ENCODE results near the gene WNK3. TPM values are rescaled to one million over a fixed set of nuclear protein-coding genes. Genes with fewer than 3 reads are reported as not detected.

WNK3 gene
- total RNA-seq, 1 donor from 2014 or later, result 50.2 TPM

- Mint-ChIP-seq H3K27me3 (ENCODE audit: insufficient read depth, low read depth) (peaks cover 2% of the 10 kb centered on the region), H3K27ac (no peak overlapping the region), H3K4me3 (no peak overlapping the region), H3K36me3 (no peaks in the 10 kb centered on the region), H3K4me1 (no peaks in the 10 kb centered on the region), H3K9me3 (no peaks in the 10 kb centered on the region)
- no peak overlapping the region for H3K9ac ChIP-seq
- DNase-seq (ENCODE audit: low spot score), result no peak
- H4K20me1 ChIP-seq (ENCODE audit: low read depth), result no peaks in the 10 kb centered on the region
- no peaks in the 10 kb centered on the region for H3K79me2 ChIP-seq (ENCODE audit: low read depth)
- no peaks in the 10 kb centered on the region for H3K36me3 ChIP-seq
- H3K9me3 ChIP-seq (ENCODE audit: low read depth), result peaks cover 8% of the 10 kb centered on the region
- H3K4me2 ChIP-seq, result no peak overlapping the region
- H3K4me1 ChIP-seq, result no peaks in the 10 kb centered on the region
- TF ChIP-seq EZH2phosphoT487 (IDR thresholded peaks at IDR 0.05) (no peak), CTCF (IDR thresholded peaks at IDR 0.05) (no peak), EZH2 (IDR thresholded peaks at IDR 0.05) (no peak)
- H3K4me3 ChIP-seq, result no peak overlapping the region
- H3K27me3 ChIP-seq, result no peaks in the 10 kb centered on the region
- no peak overlapping the region for H2AFZ ChIP-seq (replicated peaks)
- no peak overlapping the region for H3K27ac ChIP-seq
- no peaks in the 10 kb centered on the region for H3F3A ChIP-seq (ENCODE audit: low read depth)
Measured at GRCh38 chrX:54198262-54198661, 159.6 kb downstream of the WNK3 start.

- Histone ChIP-seq H3K4me1 (no peaks in the 10 kb centered on the region), H3K9ac (no peak overlapping the region), H3K36me3 (no peaks in the 10 kb centered on the region), H3K27ac (no peak overlapping the region), H3K79me2 (ENCODE audit: low read depth) (no peaks in the 10 kb centered on the region), H4K20me1 (ENCODE audit: low read depth) (no peaks in the 10 kb centered on the region), H3K27me3 (no peaks in the 10 kb centered on the region), H3K9me3 (ENCODE audit: low read depth) (peaks cover 8% of the 10 kb centered on the region), H3F3A (ENCODE audit: low read depth) (no peaks in the 10 kb centered on the region), H3K4me3 (no peak overlapping the region), H3K4me2 (no peak overlapping the region), H2AFZ (replicated peaks) (no peak overlapping the region)
- H3K4me3 Mint-ChIP-seq, result no peak overlapping the region
- no peaks in the 10 kb centered on the region for H3K9me3 Mint-ChIP-seq
- H3K36me3 Mint-ChIP-seq, result no peaks in the 10 kb centered on the region
- H3K4me1 Mint-ChIP-seq, result no peaks in the 10 kb centered on the region
- TF ChIP-seq EZH2 (IDR thresholded peaks at IDR 0.05) (no peak), EZH2phosphoT487 (IDR thresholded peaks at IDR 0.05) (no peak), CTCF (IDR thresholded peaks at IDR 0.05) (no peak)
- peaks cover 2% of the 10 kb centered on the region for H3K27me3 Mint-ChIP-seq (ENCODE audit: insufficient read depth, low read depth)
- DNase-seq (ENCODE audit: low spot score), result no peak
- H3K27ac Mint-ChIP-seq, result no peak overlapping the region
Measured at GRCh38 chrX:54194982-54195588, 162.8 kb downstream of the WNK3 start.

- no peaks in the 10 kb centered on the region for H3K36me3 Mint-ChIP-seq
- H3K27me3 ChIP-seq, result no peaks in the 10 kb centered on the region
- H3K27ac ChIP-seq, result no peak overlapping the region
- H3K9ac ChIP-seq, result no peak overlapping the region
- no peaks in the 10 kb centered on the region for H3K4me1 Mint-ChIP-seq
- no peaks in the 10 kb centered on the region for H3K36me3 ChIP-seq
- no peak for TF ChIP-seq EZH2phosphoT487 (IDR thresholded peaks at IDR 0.05)
- H3K27me3 Mint-ChIP-seq (ENCODE audit: insufficient read depth, low read depth), result no peaks in the 10 kb centered on the region
- H3F3A ChIP-seq (ENCODE audit: low read depth), result no peaks in the 10 kb centered on the region
- H3K27ac Mint-ChIP-seq, result no peak overlapping the region
- DNase-seq (ENCODE audit: low spot score), result no peak
- H3K9me3 ChIP-seq (ENCODE audit: low read depth), result peaks cover 8% of the 10 kb centered on the region
- H2AFZ ChIP-seq (replicated peaks), result no peak overlapping the region
- no peak overlapping the region for H3K4me3 ChIP-seq
- H3K4me2 ChIP-seq, result no peak overlapping the region
- H4K20me1 ChIP-seq (ENCODE audit: low read depth), result no peaks in the 10 kb centered on the region
- peaks cover 2% of the 10 kb centered on the region for H3K9me3 Mint-ChIP-seq
- H3K4me3 Mint-ChIP-seq, result no peak overlapping the region
- no peaks in the 10 kb centered on the region for H3K79me2 ChIP-seq (ENCODE audit: low read depth)
- no peaks in the 10 kb centered on the region for H3K4me1 ChIP-seq
Measured at GRCh38 chrX:54193085-54193821, 164.6 kb downstream of the WNK3 start.

- H3K27me3 ChIP-seq, result no peaks in the 10 kb centered on the region
Measured at GRCh38 chrX:54184474-54184873, 173.4 kb downstream of the WNK3 start.

More at GRCh38 chrX:54184474-54184873, 173.4 kb downstream of the WNK3 start:
- Mint-ChIP-seq H3K27me3 (ENCODE audit: insufficient read depth, low read depth) (peaks cover 4% of the 10 kb centered on the region), H3K36me3 (no peaks in the 10 kb centered on the region), H3K27ac (no peak overlapping the region), H3K9me3 (peaks cover 2% of the 10 kb centered on the region), H3K4me3 (no peak overlapping the region), H3K4me1 (peaks cover 22% of the 10 kb centered on the region)
- no peaks in the 10 kb centered on the region for H3K9me3 ChIP-seq (ENCODE audit: low read depth)
- peaks cover 15% of the 10 kb centered on the region for H3K4me1 ChIP-seq
- H2AFZ ChIP-seq (replicated peaks), result no peak overlapping the region
- H3K4me3 ChIP-seq, result no peak overlapping the region
- TF ChIP-seq CTCF (IDR thresholded peaks at IDR 0.05), result no peak
- TF ChIP-seq EZH2phosphoT487 (IDR thresholded peaks at IDR 0.05), result no peak
- TF ChIP-seq EZH2 (IDR thresholded peaks at IDR 0.05), result no peak
- no peaks in the 10 kb centered on the region for H3F3A ChIP-seq (ENCODE audit: low read depth)
- H3K36me3 ChIP-seq, result no peaks in the 10 kb centered on the region
- peaks cover 18% of the 10 kb centered on the region for H4K20me1 ChIP-seq (ENCODE audit: low read depth)
- DNase-seq (ENCODE audit: low spot score), result no peak
- no peak overlapping the region for H3K4me2 ChIP-seq
- peaks cover 35% of the 10 kb centered on the region for H3K79me2 ChIP-seq (ENCODE audit: low read depth)
- H3K9ac ChIP-seq, result no peak overlapping the region
- no peak overlapping the region for H3K27ac ChIP-seq
